T-helper 1 cell (primary cell): Measurements from ENCODE around the gene CCSER1.
A peak's percentile ranks its signal among the peaks of the same experiment; 100 is the strongest.
"Not testable (repeated sequence)": the region's sequence is repeated elsewhere in the genome, so short reads cannot be mapped to it uniquely, and the experiment has no call there.

Source experiments
- DNase-seq, 5 donors: peaks; one replicate each; pipeline ENCODE4 v3.0.0-alpha.2; 2012 to 2020

The CCSER1 gene

DNA sequence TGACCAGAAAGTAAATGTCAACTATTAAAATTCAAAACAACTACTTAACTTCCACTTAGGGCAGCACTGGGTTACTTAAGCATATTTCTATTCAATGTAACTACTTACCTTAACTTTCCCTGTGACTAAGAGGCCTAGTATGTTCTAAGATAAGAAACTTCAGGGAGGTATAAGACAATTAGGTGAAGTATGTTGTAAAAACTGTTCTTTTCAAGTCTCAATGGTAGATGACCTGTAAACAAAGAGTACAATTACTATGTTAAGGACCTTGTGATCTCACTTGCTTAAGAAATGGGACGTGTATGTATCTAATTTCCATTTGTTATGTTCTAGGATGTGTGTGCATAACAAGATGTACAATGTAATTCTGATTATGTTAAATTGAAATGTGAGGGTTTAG lies 960.5 kb downstream of the CCSER1 start:
- DNase-seq, result no peak

DNA sequence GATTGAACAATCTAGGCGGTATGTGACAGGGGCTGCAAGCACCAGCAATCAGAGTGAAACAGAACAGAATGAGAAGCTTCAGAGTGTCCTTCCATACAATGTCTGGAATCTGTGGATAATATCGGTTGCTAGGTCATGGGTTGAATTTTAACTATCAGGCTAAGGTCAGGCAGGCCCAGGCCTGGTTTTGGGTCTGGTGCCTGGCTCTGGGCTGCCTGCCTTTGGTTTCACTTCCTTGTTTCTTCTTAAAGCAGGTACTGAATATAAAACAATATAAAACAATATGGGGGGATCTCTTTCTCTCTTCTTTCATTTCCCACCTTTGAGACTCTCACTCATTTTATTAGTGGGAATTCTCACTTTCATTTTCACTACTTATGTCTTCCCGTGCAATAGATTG lies 962.0 kb downstream of the CCSER1 start:
- no peak for DNase-seq

DNA sequence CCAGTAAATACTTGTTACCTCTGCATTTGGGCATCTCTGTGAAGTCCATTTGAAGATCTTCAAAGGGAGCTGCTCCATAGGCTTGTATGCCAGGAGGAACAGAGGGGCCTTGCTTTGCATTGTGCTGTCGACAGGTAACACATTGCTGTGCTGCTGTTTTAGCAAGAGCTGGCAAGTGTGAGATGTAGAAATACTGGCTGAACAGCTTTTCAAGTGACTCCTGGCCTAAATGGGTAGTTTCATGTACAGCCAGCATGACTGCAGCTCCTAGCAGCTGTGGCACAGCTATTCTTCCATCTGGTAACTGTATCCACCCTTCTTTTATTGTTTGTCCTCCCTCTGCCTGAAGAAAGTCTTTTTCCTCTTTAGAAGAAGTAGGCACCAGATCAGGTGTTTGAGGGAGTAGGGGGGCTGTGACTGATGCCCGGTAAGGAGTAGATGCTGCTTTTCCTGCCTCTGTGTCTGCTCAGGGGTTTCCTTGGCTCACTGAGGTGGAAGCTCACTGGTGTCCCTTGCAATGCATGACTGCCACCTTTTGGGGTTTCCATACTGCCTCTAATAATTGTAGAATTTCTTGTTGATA lies 965.3 kb downstream of the CCSER1 start:
- no peak for DNase-seq

DNA sequence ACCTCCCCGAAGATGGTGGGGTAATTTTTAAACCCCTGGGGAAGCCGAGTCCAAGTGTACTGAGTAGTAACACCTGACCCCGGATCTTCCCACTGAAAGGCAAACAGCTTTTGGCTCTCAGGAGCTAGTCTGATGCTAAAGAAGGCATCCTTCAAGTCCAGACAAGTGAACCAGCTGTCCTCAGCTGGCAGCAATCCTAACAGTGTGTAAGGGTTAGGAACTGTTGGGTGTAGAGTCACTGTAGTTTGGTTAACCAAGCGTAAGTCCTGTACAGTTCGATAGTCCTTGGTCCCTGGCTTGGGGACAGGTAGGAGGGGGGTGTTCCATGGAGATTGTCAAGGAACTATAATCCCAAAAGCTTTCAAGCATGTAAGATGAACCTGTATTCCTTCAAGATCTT lies 967.0 kb downstream of the CCSER1 start:
- DNase-seq, result not testable (repeated sequence)

DNA sequence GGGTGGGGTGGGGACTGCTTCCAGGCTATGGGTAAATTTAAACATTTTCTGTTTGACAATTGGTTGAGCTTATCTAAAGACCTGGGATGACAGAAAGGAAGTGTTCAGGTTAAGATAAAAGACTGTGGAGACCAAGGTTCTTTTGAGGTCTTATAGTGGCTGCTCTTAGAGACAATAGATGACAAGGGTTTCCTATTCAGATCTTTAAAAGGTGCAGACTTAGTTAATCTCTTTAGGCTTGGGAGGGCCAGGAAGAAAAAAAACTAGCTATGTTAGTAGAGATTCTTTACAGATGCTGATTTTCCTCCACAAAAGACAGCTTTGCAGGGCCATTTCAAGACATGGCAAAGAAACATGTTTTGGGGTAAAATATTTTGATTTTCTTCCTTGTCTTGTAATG lies 972.5 kb downstream of the CCSER1 start:
- DNase-seq, result no peak

DNA sequence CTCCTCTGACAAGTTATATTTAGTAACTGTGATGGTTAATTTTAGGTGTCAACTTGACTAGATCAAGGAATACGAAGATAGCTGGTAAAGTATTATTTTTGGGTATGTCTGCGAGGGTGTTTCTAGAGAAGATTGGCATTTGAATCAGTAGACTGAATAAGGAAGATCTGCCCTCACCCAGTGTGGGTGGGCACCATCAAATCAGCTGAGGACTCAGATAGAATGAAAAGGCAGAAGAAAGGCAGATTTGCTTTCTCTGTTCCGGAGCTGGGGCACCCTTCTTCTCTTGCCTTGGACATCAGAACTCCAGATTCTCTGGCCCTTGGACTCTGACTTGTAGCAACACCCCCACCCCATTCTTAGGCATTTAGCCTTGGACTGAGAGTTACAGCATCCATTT lies 981.6 kb downstream of the CCSER1 start:
- no peak for DNase-seq

DNA sequence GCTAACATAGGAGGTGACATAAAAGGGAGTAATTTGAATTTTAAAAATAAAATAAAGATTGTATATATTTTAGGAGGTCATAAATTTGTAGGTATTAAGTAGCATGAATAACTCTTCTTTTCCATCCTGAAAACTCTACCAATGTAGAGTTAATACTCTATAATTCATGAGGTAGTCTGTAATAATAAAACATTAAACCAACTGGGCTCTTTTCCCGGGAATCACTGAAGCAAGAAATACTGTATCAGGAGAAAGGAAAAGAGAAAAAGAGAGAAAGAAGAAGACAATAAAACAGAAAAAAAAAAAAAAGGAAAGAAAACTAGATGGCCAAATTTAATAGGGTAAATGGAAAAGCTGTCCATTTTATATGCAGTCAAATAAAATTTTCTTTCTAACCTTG lies 984.4 kb downstream of the CCSER1 start:
- no peak for DNase-seq

DNA sequence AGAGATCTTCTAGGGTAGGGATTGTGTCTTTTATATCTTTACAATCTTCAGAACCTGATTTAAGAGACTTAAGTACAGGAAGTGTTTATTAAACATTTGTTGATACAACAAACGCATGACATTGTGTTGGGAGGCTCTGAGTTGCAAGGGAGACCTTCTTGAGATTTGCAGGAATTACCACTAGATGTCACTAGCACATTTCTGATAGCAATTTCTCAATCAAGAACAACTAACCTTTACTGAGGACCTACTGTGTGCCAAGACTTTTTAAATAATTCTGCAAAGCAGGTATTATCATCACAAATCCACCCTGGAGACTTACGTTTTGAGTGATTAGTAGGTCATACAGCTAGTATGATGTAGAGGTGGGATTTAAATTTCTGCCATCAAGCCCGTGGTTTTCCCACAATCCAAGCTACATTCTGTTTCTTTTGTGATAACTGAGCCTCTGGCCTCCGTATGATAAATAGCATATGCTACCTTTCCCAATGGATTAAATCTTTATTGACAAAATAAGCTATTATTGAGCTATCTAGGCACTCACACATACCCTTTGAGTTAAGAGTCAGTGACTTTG lies 986.0 kb downstream of the CCSER1 start:
- peak in 1 of 5 donors; percentile 0 for DNase-seq

DNA sequence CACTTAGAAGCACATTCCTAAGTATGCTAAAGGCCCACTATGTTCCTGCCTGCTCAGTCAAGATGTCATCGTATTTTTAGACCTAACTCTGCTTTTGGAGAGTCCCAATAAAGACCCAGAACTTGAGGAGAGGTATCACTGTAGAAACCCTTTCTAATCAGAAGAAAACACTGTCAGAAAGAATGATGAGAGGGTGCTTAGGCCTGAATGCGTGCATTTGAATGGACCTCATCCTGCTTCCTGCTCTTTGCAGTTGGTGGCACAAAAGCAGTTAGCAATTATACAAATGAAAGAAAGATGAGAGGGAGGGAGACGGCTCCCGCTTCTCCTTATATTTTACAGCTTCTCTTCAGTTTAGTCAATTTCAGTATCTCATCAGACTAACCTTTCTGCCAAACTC lies 987.2 kb downstream of the CCSER1 start:
- DNase-seq, result no peak

DNA sequence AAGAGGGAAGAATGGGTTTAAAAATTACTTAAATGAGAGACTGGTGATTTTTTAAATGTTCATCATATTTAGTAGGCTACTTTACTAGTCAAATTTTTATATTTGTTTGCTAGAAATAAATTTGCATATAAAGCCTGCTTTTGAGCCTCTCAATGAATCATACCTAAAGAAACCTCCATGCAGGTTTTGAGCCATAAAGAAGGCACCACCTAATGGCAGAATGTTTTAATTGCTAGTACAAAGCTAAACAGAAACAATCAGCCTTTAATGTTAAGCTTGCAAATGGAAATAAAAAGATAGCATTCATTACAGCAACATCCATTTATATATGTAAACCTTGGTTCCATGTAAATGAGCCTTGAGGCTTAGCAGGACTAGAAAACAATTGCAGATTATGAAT lies 989.7 kb downstream of the CCSER1 start:
- DNase-seq, result no peak

DNA sequence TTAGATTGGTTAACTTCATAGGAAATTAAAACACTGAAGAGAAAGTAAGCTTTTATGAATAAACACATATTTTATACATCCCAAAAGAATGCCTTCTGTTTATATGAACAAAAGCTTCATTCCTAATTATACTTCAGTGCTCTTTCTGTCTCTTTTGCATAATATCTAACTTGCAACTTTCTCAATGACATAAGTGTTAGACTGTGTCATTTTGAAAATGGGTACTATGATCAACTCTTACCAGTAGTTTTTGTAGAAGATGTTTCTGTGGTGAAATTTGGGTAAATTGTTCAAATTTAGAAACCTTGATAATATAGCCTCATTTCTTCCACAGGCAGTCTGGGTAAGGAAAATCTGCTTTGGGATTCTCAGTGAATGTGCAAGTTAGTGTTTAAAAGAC lies 991.4 kb downstream of the CCSER1 start:
- no peak for DNase-seq

DNA sequence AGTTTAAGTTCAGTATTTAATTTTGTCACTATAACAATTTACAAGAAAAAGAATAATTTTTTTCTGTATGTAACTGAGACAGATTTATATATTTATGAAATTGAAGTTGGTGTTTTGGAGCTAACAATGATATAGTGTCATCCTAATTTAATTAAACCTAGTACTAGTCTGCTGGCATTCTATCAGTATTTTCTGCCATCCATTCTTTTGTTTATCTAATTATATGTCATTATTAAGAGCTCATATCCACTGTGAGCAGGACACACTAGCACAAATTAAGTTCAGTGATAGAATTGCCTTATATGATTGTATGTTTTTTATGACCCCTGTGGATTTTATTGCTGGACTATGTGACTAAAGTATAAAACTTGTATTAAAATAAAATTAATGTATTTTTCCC lies 996.5 kb downstream of the CCSER1 start:
- DNase-seq, result no peak

DNA sequence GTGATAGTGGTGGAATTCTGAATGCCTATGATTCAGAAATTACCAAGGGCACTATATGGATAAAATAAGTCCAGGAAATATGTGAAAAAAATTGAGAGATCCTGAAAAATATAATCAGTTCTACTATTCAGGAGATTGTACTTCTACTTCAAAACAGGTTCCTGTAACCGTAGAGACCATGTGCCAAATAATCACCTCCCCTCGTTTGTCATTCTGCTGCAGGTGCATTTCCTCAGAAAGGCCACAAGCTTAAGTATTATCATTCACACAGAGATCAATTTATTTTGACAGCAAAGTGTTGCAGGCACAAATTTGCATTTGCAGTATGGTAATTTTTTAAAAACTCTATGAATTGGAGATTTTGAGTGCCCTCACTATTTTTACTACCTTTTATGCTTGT lies 1000.0 kb downstream of the CCSER1 start:
- DNase-seq, result no peak

DNA sequence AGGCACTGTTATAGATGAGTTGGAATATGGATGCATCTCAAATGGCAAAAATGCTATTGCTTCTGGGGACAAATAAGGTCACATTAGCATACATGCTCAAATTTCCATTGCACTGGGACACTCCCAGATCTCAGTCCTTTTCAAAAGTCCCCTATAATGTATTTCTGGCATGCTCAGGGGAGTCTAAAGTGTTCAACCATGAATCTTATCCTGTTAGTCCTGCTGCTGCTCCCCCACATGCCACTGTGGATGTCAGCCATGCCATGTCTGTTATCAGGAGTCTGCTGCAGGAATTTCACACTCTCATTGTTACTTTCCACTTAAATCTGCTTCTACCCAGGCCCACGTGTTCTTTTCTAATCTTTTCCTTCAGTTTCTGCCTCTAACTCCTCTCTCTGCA lies 1000.6 kb downstream of the CCSER1 start:
- no peak for DNase-seq

DNA sequence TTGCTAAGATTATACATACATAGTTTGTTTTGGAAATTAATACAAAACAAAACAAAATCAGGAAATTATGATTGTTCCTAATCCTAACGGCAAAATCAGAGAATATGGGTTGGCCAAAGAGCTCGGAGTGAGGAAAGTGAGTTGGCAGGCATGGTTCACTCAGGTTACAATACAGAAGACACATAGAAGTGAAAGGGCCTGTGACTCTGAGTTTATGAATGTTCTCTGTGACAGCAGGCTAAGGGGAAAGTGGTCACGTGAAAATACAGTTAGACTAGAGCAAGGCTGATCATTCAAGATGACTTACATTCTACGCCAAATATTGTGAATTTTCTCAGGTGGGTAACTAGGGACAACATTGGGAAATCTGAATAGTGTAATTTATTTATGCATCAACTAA lies 1001.3 kb downstream of the CCSER1 start:
- DNase-seq, result no peak

DNA sequence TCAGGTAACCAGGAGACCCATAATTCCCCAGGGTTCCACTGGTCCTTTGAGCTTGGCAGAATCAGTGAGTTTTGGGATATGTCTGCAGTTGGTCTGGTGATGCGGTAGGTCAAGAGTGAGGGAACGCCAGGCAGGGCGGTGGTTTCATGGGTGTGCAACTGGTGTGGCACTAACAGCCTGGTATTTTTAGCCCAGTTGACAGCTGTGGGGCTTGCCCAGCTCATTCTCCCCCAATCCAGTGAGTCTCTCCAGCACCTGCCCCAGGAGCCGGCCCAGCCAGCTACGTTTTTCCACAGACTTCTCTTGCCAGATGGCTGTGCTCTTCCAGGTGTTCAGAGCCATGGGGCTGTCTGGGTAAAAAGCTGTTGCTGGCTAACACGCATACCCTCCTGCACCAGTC lies 1019.9 kb downstream of the CCSER1 start:
- DNase-seq, result no peak

DNA sequence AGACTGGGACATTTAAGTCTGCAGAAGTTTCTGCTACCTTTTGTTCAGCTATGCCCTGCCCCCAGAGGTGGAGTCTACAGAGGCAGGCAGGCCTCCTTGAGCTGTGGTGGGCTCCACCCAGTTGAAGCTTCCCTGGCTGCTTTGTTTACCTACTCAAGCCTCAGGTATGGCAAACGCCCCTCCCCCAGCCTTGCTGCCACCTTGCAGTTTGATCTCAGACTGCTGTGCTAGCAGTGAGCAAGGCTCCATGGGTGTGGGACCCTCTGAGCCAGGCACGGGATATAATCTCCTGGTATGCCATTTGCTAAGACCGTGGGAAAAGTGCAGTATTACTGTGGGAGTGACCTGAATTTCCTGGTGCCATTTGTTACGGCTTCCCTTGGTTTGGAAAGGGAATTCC lies 1026.8 kb downstream of the CCSER1 start:
- not testable (repeated sequence) for DNase-seq

DNA sequence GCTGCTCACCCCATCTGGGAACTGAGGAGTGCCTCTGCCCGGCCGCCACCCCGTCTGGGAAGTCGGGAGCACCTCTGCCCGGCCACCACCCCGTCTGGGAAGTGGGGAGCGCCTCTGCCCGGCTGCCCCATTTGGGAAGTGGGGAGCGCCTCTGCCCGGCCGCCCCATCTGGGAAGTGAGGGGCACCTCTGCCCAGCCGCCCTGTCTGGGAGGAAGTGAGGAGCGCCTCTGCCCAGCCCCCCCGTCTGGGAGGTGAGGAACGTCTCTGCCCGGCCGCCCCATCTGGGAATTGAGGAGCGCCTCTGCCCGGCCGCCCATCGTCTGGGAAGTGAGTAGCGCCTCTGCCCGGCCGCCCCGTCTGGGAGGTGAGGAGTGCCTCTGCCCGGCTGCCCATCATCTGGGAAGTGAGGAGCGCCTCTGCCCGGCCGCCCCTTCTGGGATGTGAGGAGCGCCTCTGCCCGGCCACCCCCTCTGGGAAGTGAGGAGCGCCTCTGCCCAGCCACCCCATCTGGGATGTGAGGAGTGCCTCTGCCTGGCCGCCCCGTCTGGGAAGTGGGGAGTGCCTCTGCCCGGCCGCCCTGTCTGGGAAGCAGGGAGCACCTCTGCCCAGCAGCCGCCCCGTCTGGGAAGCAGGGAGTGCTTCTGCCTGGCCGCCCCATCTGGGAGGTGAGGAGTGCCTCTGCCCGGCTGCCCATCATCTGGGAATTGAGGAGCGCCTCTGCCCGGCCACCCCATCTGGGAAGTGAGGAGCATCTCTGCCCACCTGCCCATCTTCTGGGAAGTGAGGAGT lies 1040.9 kb downstream of the CCSER1 start:
- DNase-seq, result not testable (repeated sequence)

DNA sequence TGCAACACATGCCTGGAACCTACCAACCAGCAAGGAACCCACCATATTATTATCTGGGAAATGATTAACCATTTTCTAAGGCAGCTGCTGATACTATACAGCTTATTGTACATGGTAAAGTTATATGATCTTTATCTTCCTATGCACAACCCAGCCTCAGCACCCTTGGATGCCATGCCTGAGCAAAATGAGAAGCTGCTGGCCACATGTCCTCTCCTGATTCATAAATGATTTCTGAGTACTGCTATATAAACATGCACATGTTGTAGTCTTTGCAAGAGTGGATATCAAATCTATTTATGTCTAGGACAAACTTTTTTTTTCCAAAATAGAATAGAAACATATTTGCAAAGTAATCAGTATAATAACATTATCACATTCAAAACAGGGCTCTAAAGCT lies 1043.6 kb downstream of the CCSER1 start:
- DNase-seq, result no peak

DNA sequence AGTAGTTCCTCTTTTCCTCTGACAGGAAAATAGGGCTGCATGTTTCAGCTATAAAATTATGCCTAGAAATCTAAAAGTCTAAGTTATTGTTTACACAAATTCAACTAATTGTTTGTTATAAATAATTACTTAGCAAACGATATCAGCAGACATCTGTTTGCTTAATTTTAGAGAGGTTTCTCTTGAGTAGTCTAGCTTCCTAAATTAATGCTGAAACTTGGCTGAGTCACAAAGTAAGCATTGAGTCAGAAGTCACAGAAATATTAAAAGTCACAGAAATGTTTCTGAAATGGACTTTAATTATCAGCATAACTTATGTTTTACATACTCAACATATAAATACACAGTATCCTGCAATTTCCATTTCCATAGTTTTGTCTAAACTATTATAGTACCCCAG lies 1044.0 kb downstream of the CCSER1 start:
- DNase-seq, result no peak

DNA sequence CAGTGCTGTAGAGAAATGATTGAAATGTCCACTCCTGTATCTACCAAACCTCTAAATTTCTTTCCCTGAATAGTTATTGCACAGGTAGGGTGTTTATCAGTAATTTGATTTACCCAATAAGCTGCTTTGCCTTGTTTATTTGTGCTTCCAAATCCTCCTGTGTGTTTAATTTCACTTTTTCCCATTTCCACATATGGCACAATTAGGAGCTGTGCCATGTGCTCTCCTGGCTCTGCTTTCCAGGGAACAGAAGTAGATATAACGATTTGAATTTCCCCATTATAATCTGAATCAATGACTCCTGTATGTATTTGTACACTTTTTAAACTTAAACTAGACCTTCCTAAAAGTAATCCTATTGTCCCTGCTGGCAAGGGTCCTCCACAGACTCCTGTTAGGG lies 1057.9 kb downstream of the CCSER1 start:
- not testable (repeated sequence) for DNase-seq

DNA sequence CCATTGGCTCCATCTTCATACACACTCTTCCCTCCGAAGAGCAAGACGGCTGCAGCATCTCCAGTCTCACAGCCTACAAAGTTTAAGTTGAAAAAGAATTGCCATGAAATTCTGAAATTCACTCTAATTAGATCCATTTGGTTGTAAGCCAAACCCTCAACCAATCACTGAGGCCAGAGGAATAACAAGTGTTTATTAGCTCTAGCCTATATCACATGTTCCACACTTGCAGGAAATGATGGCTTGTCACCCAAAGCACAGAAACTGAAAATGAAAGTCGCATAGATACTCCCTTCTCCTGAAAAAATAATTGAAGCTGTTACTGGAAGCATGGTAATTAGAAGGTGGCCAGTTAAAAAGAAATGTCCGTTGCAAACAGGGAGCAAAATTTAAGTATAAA lies 1071.8 kb downstream of the CCSER1 start:
- DNase-seq, result no peak

DNA sequence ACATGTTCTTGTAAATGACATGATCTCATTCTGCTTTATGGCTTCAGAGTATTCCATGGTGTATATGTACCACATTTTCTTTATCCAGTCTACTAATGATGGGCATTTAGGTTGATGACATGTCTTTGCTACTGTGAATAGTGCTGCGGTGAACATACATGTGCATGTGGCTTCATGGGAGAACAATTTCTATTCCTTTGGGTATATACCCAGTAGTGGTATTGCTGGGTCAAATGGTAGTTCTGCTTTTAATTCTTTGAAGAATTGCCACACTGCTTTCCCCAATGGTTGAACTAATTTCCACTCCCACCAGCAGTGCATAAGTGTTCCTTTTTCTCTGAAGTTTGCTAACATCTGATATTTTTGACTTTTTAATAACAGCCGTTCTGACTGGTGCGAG lies 1080.3 kb downstream of the CCSER1 start:
- DNase-seq, result no peak

DNA sequence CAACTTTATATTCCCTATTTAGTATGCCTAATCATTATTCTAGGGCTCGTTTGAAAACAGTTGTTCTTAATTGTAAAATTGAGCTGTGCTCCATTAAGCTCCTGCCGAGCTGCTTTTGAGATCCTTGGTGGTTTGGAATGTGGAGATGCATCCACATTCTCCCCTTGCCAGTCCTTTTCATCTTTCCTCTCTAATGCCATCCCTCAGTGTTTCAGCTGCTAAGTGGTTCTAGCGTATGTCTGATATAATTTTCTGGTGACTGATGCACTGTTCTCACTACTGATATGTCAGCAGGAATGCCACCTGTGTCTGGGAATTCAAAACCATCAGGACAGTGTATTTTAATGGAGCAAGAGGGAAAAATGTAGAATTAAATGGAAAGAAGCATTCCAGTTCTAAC lies 1085.0 kb downstream of the CCSER1 start:
- DNase-seq, result no peak
